Vagina (tissue), 2 donors: ENCODE results near the gene LZTR1. TPM values are rescaled to one million over a fixed set of nuclear protein-coding genes. Genes with fewer than 3 reads are reported as not detected.
"Not testable (repeated sequence)": the region's sequence is repeated elsewhere in the genome, so short reads cannot be mapped to it uniquely, and the experiment has no call there.

Experiments used
- DNase-seq, 2 donors: peaks; one replicate each; pipeline ENCODE4 v3.0.0-alpha.2; 2017; ENCODE audit errors: extremely low spot score in 2 of 2
- H3K27ac ChIP-seq: fragments of 200-600 bp; sonication (generic); one replicate; pipeline ENCODE4 v1.5.1; 2019
- H3K27me3 ChIP-seq: fragments of 200-600 bp; sonication (generic); one replicate; pipeline ENCODE4 v1.5.1; 2019
- H3K36me3 ChIP-seq, 2 donors: fragments of 200-600 bp; sonication (generic); one replicate each; pipeline ENCODE4 v1.5.1; 2017 to 2019
- H3K4me1 ChIP-seq: fragments of 200-600 bp; sonication (generic); one replicate; pipeline ENCODE4 v1.5.1; 2019
- H3K4me3 ChIP-seq, 2 donors: fragments of 200-600 bp; sonication (generic); 1 replicate in 1 of 2; 2 replicates in 1 of 2; pipeline ENCODE4 v1.5.1; 2016 to 2019
- H3K9me3 ChIP-seq: fragments of 200-600 bp; sonication (generic); one replicate; pipeline ENCODE4 v1.5.1; 2019
- POLR2A ChIP-seq, 2 donors: fragments of 450-650 bp; IDR thresholded peaks; one replicate each; pipeline ENCODE4 v1.6.1; 2017; ENCODE audit warnings: antibody characterized with exemption in 2 of 2, mild to moderate bottlenecking in 2 of 2, moderate library complexity in 2 of 2
- POLR2AphosphoS5 ChIP-seq, 2 donors: sonication (generic); formaldehyde crosslinking; IDR thresholded peaks; one replicate each; pipeline ENCODE4 v1.9.0; 2017; ENCODE audit warnings: antibody characterized with exemption in 2 of 2, mild to moderate bottlenecking in 2 of 2, low read depth in 1 of 2; ENCODE audit not compliant: insufficient read depth in 1 of 2
- intact Hi-C: fragments of 100-400 bp; cut with DNase I; formaldehyde crosslinking; loops from one replicate; pipeline ENCODE4 v1.15.1; 2023
- microRNA counts, 2 donors: library from miRNA; unstranded; fragments of <30 nt; microRNA quantifications; one replicate each; lab custom pipeline; 2016 to 2017
- microRNA-seq: library from miRNA; unstranded; fragments of <30 nt; microRNA quantifications from one replicate; pipeline ENCODE4, GENCODE V29; 2017; ENCODE audit warnings: borderline number of aligned reads, borderline replicate concordance
- small RNA-seq: library from RNA; depleted of rRNA; stranded (forward); fragments of <200 nt; gene quantifications from one replicate; pipeline ENCODE3, GENCODE V24; 2016
- total RNA-seq: library from RNA; depleted of rRNA; stranded (reverse); fragments of >200 nt; gene quantifications from one replicate; pipeline ENCODE4 v1.2.3, GENCODE V29; 2016
- TF ChIP-seq, protein P1 (sequence below), 3 experiments: fragments of 450-650 bp in 2 of 3; fragments of 200-600 bp in 1 of 3; sonication (generic) in 1 of 3; IDR thresholded peaks; one replicate each; pipeline ENCODE4 v1.5.1; 2017 to 2019; ENCODE audit warnings: antibody characterized with exemption in 3 of 3, mild to moderate bottlenecking in 2 of 3, moderate library complexity in 2 of 3

The LZTR1 gene
- total RNA-seq, 1 donor from 2014 or later = 61.9 TPM

DNA sequence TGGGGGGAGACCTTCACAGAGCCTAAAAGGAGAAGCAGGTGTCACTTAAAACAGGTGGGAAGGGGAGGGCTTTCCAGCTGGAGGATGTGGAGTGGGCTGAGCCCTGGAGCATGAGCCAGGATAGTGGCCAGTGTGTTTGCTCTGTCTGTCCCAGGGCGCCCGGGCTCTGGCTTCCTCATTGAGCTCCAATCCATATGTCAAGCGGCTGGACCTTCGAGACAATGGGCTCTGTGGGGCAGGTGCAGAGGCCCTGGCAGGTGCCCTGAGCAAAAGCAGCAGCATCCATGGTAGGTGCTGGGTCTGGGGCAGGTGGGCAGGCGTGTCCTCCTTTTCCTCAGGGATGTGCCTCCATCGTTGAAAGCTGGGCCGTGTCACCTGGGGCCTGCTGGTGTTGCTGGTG is 65.6 kb downstream of the LZTR1 start:
- Histone ChIP-seq H3K27ac (no peak overlapping the region), H3K27me3 (no peaks in the 10 kb centered on the region), H3K4me3 (no peak overlapping the region), H3K9me3 (no peaks in the 10 kb centered on the region), H3K36me3 (no peaks in the 10 kb centered on the region), H3K4me1 (peaks cover 21% of the 10 kb centered on the region)
- no peak for DNase-seq
- TF ChIP-seq POLR2A (IDR thresholded peaks at IDR 0.05) = no peak
- TF ChIP-seq, protein P1, sequence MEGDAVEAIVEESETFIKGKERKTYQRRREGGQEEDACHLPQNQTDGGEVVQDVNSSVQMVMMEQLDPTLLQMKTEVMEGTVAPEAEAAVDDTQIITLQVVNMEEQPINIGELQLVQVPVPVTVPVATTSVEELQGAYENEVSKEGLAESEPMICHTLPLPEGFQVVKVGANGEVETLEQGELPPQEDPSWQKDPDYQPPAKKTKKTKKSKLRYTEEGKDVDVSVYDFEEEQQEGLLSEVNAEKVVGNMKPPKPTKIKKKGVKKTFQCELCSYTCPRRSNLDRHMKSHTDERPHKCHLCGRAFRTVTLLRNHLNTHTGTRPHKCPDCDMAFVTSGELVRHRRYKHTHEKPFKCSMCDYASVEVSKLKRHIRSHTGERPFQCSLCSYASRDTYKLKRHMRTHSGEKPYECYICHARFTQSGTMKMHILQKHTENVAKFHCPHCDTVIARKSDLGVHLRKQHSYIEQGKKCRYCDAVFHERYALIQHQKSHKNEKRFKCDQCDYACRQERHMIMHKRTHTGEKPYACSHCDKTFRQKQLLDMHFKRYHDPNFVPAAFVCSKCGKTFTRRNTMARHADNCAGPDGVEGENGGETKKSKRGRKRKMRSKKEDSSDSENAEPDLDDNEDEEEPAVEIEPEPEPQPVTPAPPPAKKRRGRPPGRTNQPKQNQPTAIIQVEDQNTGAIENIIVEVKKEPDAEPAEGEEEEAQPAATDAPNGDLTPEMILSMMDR (IDR thresholded peaks at IDR 0.05) = no peak
- TF ChIP-seq POLR2AphosphoS5 (IDR thresholded peaks at IDR 0.05; ENCODE audit: insufficient read depth in 1 of 2, low read depth in 1 of 2) = no peak
- intact Hi-C loops = no loop called here

DNA sequence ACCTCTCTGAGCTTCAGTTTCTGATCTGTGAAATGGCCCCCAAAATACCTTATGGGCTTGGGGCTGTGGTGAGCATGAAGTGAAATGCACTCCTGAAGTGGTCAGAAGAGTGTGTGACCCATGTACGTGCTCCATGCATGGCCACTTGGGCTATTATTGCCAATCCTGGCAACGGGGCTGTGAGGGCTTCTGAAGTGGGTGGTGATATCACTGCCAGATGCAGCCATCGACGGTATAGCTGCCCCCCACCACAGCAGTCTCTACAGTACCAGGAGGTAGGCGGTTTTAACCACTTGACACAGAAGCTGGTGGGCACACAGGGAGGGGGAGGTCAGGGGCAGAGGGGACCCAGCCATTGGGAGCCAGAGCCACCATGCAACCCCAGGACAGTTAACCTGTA is 66.4 kb downstream of the LZTR1 start:
- intact Hi-C loops, H3K9me3 ChIP-seq, H3K4me3 ChIP-seq, H3K27me3 ChIP-seq, H3K27ac ChIP-seq, H3K36me3 ChIP-seq, DNase-seq: not testable (repeated sequence)
- peaks cover 21% of the 10 kb centered on the region for H3K4me1 ChIP-seq

MicroRNA genes within 50 kb of the gene (microRNA counts, 767-probe panel; counts per million panel counts)
- microRNA hsa-miR-649 (lab: Ali Mortazavi, UCI) = 238 to 261 counts per million in 2 donors

Small RNAs within 50 kb of the gene (microRNA-seq; reads per million reads assigned to microRNA genes)
- gene MIR649 = not detected

Small RNAs within 50 kb of the gene (small RNA-seq; reads per million reads assigned to genes)
- gene MIR649 = not detected

Other genes with a start within 250 kb of the LZTR1 start
- not detected for gene SERPIND1, start 208.2 kb upstream of the LZTR1 start, total RNA-seq
- 135 TPM for gene PI4KA, start 123.5 kb upstream of the LZTR1 start, total RNA-seq
- gene SNAP29, start 123.3 kb upstream of the LZTR1 start, total RNA-seq = 18.9 TPM
- gene CRKL, start 64.9 kb upstream of the LZTR1 start, total RNA-seq = 37.6 TPM
- not detected for gene AIFM3, start 15.0 kb upstream of the LZTR1 start, total RNA-seq
- 34.9 TPM for gene THAP7, start 19.8 kb downstream of the LZTR1 start, total RNA-seq
- 1.7 TPM for gene P2RX6, start 32.9 kb downstream of the LZTR1 start, total RNA-seq
- gene SLC7A4, start 50.3 kb downstream of the LZTR1 start, total RNA-seq = 0.98 TPM
- not detected for gene LRRC74B, start 63.6 kb downstream of the LZTR1 start, total RNA-seq